ENCODE data around the gene ANKRD44.

- TF ChIP-seq CTCF (IDR thresholded peaks at IDR 0.05) (no peak), POLR2AphosphoS5 (IDR thresholded peaks at IDR 0.05) (no peak)
Measured at GRCh38 chr2:196959734-196960338, 350.7 kb downstream of the ANKRD44 start.

Data from gastroesophageal sphincter (tissue), 3 donors.